H1 (cell line): ENCODE results near the gene RINT1.
"Not testable (repeated sequence)": the region's sequence is repeated elsewhere in the genome, so short reads cannot be mapped to it uniquely, and the experiment has no call there.

Experiments used
- USF2 ChIP-seq: IDR thresholded peaks from 2 replicates; pipeline ENCODE4 v1.6.1; 2011; ENCODE audit warnings: low read length, improper control_type of control experiment
- TF ChIP-seq, protein P1 (sequence below), 3 experiments: IDR thresholded peaks; 1 replicate in 2 of 3; 2 replicates in 1 of 3; pipeline versions ENCODE4 v1.5.1 to v1.6.1; 2011; ENCODE audit warnings: low read length in 3 of 3, mild to moderate bottlenecking in 3 of 3, inconsistent platforms in 2 of 3, low read depth in 1 of 3, moderate library complexity in 1 of 3; ENCODE audit not compliant: insufficient read depth in 1 of 3; ENCODE audit errors: control extremely low read depth in 1 of 3

DNA sequence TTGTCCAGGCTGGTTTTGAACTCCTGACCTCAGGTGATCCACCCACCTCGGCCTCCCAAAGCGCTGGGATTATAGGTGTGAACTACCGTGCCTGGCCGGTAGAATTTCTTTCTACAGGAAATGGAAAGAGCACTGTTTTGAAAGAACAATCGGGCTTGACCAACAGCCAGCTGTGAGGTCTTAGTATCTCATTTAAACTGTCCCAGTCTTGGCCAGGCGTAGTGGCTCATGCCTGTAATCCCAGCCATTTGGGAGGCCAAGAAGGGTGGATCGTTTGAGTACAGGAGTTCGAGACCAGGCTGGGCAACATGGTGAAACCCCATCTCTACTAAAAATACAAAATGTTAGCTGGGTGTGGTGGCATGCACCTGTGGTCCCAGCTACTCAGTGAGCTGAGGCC lies 67.1 kb downstream of the RINT1 start:
- not testable (repeated sequence) for TF ChIP-seq USF2
- TF ChIP-seq, protein P1, sequence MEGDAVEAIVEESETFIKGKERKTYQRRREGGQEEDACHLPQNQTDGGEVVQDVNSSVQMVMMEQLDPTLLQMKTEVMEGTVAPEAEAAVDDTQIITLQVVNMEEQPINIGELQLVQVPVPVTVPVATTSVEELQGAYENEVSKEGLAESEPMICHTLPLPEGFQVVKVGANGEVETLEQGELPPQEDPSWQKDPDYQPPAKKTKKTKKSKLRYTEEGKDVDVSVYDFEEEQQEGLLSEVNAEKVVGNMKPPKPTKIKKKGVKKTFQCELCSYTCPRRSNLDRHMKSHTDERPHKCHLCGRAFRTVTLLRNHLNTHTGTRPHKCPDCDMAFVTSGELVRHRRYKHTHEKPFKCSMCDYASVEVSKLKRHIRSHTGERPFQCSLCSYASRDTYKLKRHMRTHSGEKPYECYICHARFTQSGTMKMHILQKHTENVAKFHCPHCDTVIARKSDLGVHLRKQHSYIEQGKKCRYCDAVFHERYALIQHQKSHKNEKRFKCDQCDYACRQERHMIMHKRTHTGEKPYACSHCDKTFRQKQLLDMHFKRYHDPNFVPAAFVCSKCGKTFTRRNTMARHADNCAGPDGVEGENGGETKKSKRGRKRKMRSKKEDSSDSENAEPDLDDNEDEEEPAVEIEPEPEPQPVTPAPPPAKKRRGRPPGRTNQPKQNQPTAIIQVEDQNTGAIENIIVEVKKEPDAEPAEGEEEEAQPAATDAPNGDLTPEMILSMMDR (IDR thresholded peaks at IDR 0.05; ENCODE audit: control extremely low read depth in 1 of 3, insufficient read depth in 1 of 3, low read depth in 1 of 3, low read length in 3 of 3) = not testable (repeated sequence)
